ENCODE measurements around the gene CCSER1.
"Not testable (repeated sequence)": the region's sequence is repeated elsewhere in the genome, so short reads cannot be mapped to it uniquely, and the experiment has no call there.

Gene CCSER1

GRCh38 chr4:90458576-90458975 is 331.4 kb downstream of the CCSER1 start:
- DNase-seq = no peak

- no peak for DNase-seq
Measured at GRCh38 chr4:90474484-90474883, 347.3 kb downstream of the CCSER1 start.

GRCh38 chr4:90476019-90476418 is 348.8 kb downstream of the CCSER1 start:
- DNase-seq = no peak

- DNase-seq = no peak
Measured at GRCh38 chr4:90476586-90476985, 349.4 kb downstream of the CCSER1 start.

GRCh38 chr4:90484894-90485293 is 357.7 kb downstream of the CCSER1 start:
- not testable (repeated sequence) for DNase-seq

GRCh38 chr4:90486346-90486745 is 359.2 kb downstream of the CCSER1 start:
- DNase-seq = no peak

- DNase-seq = no peak
Measured at GRCh38 chr4:90495211-90495610, 368.0 kb downstream of the CCSER1 start.

- no peak for DNase-seq
Measured at GRCh38 chr4:90495936-90496335, 368.7 kb downstream of the CCSER1 start.

- DNase-seq = no peak
Measured at GRCh38 chr4:90498175-90498574, 371.0 kb downstream of the CCSER1 start.

GRCh38 chr4:90503677-90504076 is 376.5 kb downstream of the CCSER1 start:
- no peak for DNase-seq

- no peak for DNase-seq
Measured at GRCh38 chr4:90515191-90515590, 388.0 kb downstream of the CCSER1 start.

- no peak for DNase-seq
Measured at GRCh38 chr4:90528551-90528950, 401.4 kb downstream of the CCSER1 start.

- DNase-seq = no peak
Measured at GRCh38 chr4:90536408-90536807, 409.2 kb downstream of the CCSER1 start.

GRCh38 chr4:90537491-90537890 is 410.3 kb downstream of the CCSER1 start:
- no peak for DNase-seq

- no peak for DNase-seq
Measured at GRCh38 chr4:90540536-90540935, 413.3 kb downstream of the CCSER1 start.

- no peak for DNase-seq
Measured at GRCh38 chr4:90542216-90542615, 415.0 kb downstream of the CCSER1 start.

GRCh38 chr4:90543419-90544170 is 416.4 kb downstream of the CCSER1 start:
- DNase-seq = no peak

- no peak for DNase-seq
Measured at GRCh38 chr4:90544532-90545045, 417.4 kb downstream of the CCSER1 start.

- no peak for DNase-seq
Measured at GRCh38 chr4:90545380-90545779, 418.2 kb downstream of the CCSER1 start.

- peak; percentile 15 for DNase-seq
Measured at GRCh38 chr4:90546114-90546513, 418.9 kb downstream of the CCSER1 start.

GRCh38 chr4:90570615-90571014 is 443.4 kb downstream of the CCSER1 start:
- DNase-seq = no peak

GRCh38 chr4:90572996-90573395 is 445.8 kb downstream of the CCSER1 start:
- DNase-seq = no peak

GRCh38 chr4:90575371-90575770 is 448.2 kb downstream of the CCSER1 start:
- no peak for DNase-seq

GRCh38 chr4:90580326-90580725 is 453.1 kb downstream of the CCSER1 start:
- no peak for DNase-seq

- DNase-seq = no peak
Measured at GRCh38 chr4:90582087-90582486, 454.9 kb downstream of the CCSER1 start.

Measured in hematopoietic multipotent progenitor cell treated with erythropoietin and hydrocortisone succinate and interleukin-3 and kit ligand, for 8 days (in vitro differentiated cells).